Neuronal stem cell (in vitro differentiated cells): ENCODE measurements around the gene SH3RF2.

ENCODE experiments used
- DNase-seq: peaks from one replicate; pipeline ENCODE4 v3.0.0-alpha.2; 2013; ENCODE audit warnings: low spot score
- H2AFZ ChIP-seq: one replicate; pipeline ENCODE4 v1.6.1; 2013; ENCODE audit warnings: mild to moderate bottlenecking, low read length, inconsistent platforms
- H2AK5ac ChIP-seq: 2 replicates; pipeline ENCODE4 v1.6.1; 2013; ENCODE audit warnings: low read depth, mild to moderate bottlenecking, inconsistent platforms, low read length, moderate library complexity, mixed read lengths
- H2BK120ac ChIP-seq: 2 replicates; pipeline ENCODE4 v1.6.1; 2013; ENCODE audit warnings: low read depth, mild to moderate bottlenecking, inconsistent platforms, low read length, moderate library complexity, mixed read lengths
- H2BK12ac ChIP-seq: one replicate; pipeline ENCODE4 v1.6.1; 2013; ENCODE audit warnings: low read length, inconsistent platforms
- H2BK15ac ChIP-seq: 2 replicates; pipeline ENCODE4 v1.6.1; 2013; ENCODE audit warnings: mild to moderate bottlenecking, low read length, inconsistent platforms, mixed read lengths
- H2BK5ac ChIP-seq: one replicate; pipeline ENCODE4 v1.6.1; 2013; ENCODE audit warnings: inconsistent platforms, mild to moderate bottlenecking, low read length, moderate library complexity
- H3K14ac ChIP-seq: one replicate; pipeline ENCODE4 v1.6.1; 2013; ENCODE audit warnings: low read length, inconsistent platforms
- H3K18ac ChIP-seq: 2 replicates; pipeline ENCODE4 v1.6.1; 2013; ENCODE audit warnings: low read length, inconsistent platforms
- H3K23ac ChIP-seq: 2 replicates; pipeline ENCODE4 v1.6.1; 2013; ENCODE audit warnings: low read depth, mild to moderate bottlenecking, mixed read lengths, low read length, inconsistent platforms; ENCODE audit not compliant: poor library complexity
- H3K27ac ChIP-seq: replicated peaks from 3 replicates; pipeline ENCODE4 v1.5.1; 2013; ENCODE audit warnings: low read length, inconsistent platforms
- H3K27me3 ChIP-seq, 3 experiments: 2 replicates each; pipeline ENCODE4 v1.6.1; 2013; ENCODE audit warnings: low read length in 3 of 3, mild to moderate bottlenecking in 2 of 3, inconsistent platforms in 1 of 3, low read depth in 1 of 3, mixed read lengths in 1 of 3, moderate library complexity in 1 of 3; ENCODE audit not compliant: control insufficient read depth in 3 of 3, insufficient read depth in 3 of 3
- H3K36me3 ChIP-seq, 2 donors: replicated peaks in 1 of 2; 2 replicates each; pipeline ENCODE4 v1.6.1; 2013; ENCODE audit warnings: low read length in 2 of 2; ENCODE audit not compliant: control insufficient read depth in 2 of 2, insufficient read depth in 2 of 2
- H3K4ac ChIP-seq: 2 replicates; pipeline ENCODE4 v1.6.1; 2013; ENCODE audit warnings: inconsistent platforms, mild to moderate bottlenecking, low read length, moderate library complexity
- H3K4me1 ChIP-seq, 2 donors: 1 replicate in 1 of 2; 2 replicates in 1 of 2; pipeline ENCODE4 v1.6.1; 2013; ENCODE audit warnings: low read length in 2 of 2, low read depth in 1 of 2; ENCODE audit not compliant: control insufficient read depth in 2 of 2, insufficient read depth in 1 of 2
- H3K4me2 ChIP-seq: one replicate; pipeline ENCODE4 v1.6.1; 2013; ENCODE audit warnings: mild to moderate bottlenecking, low read length, inconsistent platforms; ENCODE audit not compliant: insufficient read depth, poor library complexity, severe bottlenecking
- H3K4me3 ChIP-seq, 2 donors: 2 replicates each; pipeline ENCODE4 v1.5.1; 2013; ENCODE audit warnings: low read length in 2 of 2, mild to moderate bottlenecking in 2 of 2, inconsistent platforms in 1 of 2, moderate library complexity in 1 of 2
- H3K79me1 ChIP-seq: one replicate; pipeline ENCODE4 v1.6.1; 2013; ENCODE audit warnings: low read depth, mild to moderate bottlenecking, inconsistent platforms, low read length, moderate library complexity
- H3K9ac ChIP-seq: one replicate; pipeline ENCODE4 v1.6.1; 2013; ENCODE audit warnings: mild to moderate bottlenecking, low read depth, low read length, inconsistent platforms; ENCODE audit not compliant: poor library complexity
- H3K9me3 ChIP-seq, 2 donors: replicated peaks in 1 of 2; 2 replicates each; pipeline versions ENCODE3 to v1.6.1; 2013; ENCODE audit warnings: low read length in 2 of 2, mild to moderate bottlenecking in 2 of 2, inconsistent platforms in 1 of 2, low read depth in 1 of 2, mixed read lengths in 1 of 2, moderate library complexity in 1 of 2; ENCODE audit not compliant: control insufficient read depth in 2 of 2, insufficient read depth in 1 of 2
- H4K8ac ChIP-seq: one replicate; pipeline ENCODE4 v1.6.1; 2013; ENCODE audit warnings: low read depth, mild to moderate bottlenecking, inconsistent platforms, low read length, moderate library complexity
- H4K91ac ChIP-seq: one replicate; pipeline ENCODE4 v1.6.1; 2013; ENCODE audit warnings: low read length, low read depth, mild to moderate bottlenecking, inconsistent platforms; ENCODE audit not compliant: poor library complexity
- WGBS, 2 donors: extraction: QIAGEN DNeasy Blood & Tissue Kit; methylation state at CpG; one replicate each; pipeline ENCODE4 v1.1.7; 2013; ENCODE audit warnings: missing lambda C conversion rate in 2 of 2, mixed read lengths in 1 of 2; ENCODE audit not compliant: insufficient read length in 2 of 2, insufficient replicate concordance in 1 of 2; ENCODE audit errors: extremely low coverage in 2 of 2; 5-methylcytosine and 5-hydroxymethylcytosine counted together

SH3RF2 gene

DNA sequence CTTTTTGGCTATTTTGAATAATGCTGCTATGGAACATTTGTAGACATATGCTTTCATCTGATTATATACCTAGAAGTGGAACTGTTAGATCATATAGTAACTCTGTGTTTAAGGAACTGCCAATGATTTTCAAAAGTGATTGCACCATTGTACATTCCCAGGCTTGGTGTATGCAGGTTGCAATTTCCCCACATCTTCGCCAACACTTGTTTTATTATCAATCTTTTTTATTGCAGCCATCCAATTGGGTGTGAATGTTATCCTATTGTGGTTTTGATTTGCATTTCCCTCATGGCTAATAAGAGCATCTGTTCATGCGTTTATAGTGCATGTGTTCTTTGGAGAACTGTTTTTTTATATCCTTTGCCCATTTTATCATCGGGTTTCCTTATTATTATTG, 87.7 kb downstream of the SH3RF2 start:
- no peak overlapping the region for H3K23ac ChIP-seq
- no peak overlapping the region for H3K14ac ChIP-seq
- no peaks in the 10 kb centered on the region for H3K79me1 ChIP-seq
- H3K36me3 ChIP-seq, result no peaks in the 10 kb centered on the region
- no peak overlapping the region for H2BK120ac ChIP-seq
- no peak for DNase-seq
- H2AK5ac ChIP-seq, result no peak overlapping the region
- H3K18ac ChIP-seq, result no peak overlapping the region
- no peak overlapping the region for H3K4me2 ChIP-seq
- H4K8ac ChIP-seq, result no peak overlapping the region
- no peak overlapping the region for H4K91ac ChIP-seq
- WGBS, 2 donors, result no CpG with 5 or more reads among the region's 3 CpGs
- no peak overlapping the region for H2BK5ac ChIP-seq
- H3K4me3 ChIP-seq, result no peak overlapping the region
- peaks cover 0 to 7% of the 10 kb centered on the region in 2 donors for H3K4me1 ChIP-seq
- no peaks in the 10 kb centered on the region for H3K27me3 ChIP-seq
- no peak overlapping the region for H2BK15ac ChIP-seq
- H3K27ac ChIP-seq, result no peak overlapping the region
- no peak overlapping the region for H2BK12ac ChIP-seq
- no peaks in the 10 kb centered on the region for H3K9me3 ChIP-seq
- no peak overlapping the region for H3K4ac ChIP-seq
- H2AFZ ChIP-seq, result no peak overlapping the region
- no peak overlapping the region for H3K9ac ChIP-seq

DNA sequence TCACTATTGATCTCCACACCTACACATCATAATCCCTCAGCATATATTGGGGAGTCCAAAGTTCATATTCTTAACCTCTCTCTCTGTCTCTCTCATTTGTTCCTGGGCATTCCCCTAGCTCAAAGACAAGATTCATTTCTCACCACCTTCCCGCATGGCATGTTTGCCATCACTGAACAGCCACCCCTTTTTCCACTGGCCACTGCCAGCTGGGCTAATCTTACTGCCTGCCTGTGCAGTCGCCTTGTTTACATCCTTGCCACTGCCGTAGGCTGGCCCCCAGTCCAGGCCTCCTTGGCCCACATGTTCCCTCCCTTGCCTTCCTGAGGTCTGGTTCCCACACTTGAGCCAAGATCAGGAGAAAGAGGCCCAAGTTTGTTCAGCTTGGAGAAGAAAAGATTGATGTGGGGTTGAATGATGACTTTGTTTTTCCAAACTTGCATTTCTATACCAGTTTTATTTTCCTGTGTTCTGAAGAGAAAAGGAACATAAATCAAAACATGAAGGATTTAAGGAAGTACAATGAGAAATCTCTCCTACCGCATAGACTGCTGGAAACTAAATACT, 88.8 kb downstream of the SH3RF2 start:
- H3K27ac ChIP-seq, result no peak overlapping the region
- H3K4me1 ChIP-seq, result peaks cover 0 to 7% of the 10 kb centered on the region in 2 donors
- no peak overlapping the region for H3K4me2 ChIP-seq
- no peak overlapping the region for H3K14ac ChIP-seq
- no peak overlapping the region for H3K23ac ChIP-seq
- no peak overlapping the region for H4K8ac ChIP-seq
- no peak for DNase-seq
- no peaks in the 10 kb centered on the region for H3K27me3 ChIP-seq
- H2BK15ac ChIP-seq, result no peak overlapping the region
- no peak overlapping the region for H3K4ac ChIP-seq
- no peak overlapping the region for H2BK120ac ChIP-seq
- H3K79me1 ChIP-seq, result no peaks in the 10 kb centered on the region
- no peak overlapping the region for H2BK5ac ChIP-seq
- H2AK5ac ChIP-seq, result no peak overlapping the region
- no peaks in the 10 kb centered on the region for H3K36me3 ChIP-seq
- H4K91ac ChIP-seq, result no peak overlapping the region
- H3K9ac ChIP-seq, result peak overlapping the region; percentile 7
- H2BK12ac ChIP-seq, result no peak overlapping the region
- WGBS, 2 donors, result no CpG with 5 or more reads among the region's 4 CpGs
- peak overlapping the region; percentile 31 for H3K18ac ChIP-seq
- no peaks in the 10 kb centered on the region for H3K9me3 ChIP-seq
- no peak overlapping the region for H3K4me3 ChIP-seq
- no peak overlapping the region for H2AFZ ChIP-seq

DNA sequence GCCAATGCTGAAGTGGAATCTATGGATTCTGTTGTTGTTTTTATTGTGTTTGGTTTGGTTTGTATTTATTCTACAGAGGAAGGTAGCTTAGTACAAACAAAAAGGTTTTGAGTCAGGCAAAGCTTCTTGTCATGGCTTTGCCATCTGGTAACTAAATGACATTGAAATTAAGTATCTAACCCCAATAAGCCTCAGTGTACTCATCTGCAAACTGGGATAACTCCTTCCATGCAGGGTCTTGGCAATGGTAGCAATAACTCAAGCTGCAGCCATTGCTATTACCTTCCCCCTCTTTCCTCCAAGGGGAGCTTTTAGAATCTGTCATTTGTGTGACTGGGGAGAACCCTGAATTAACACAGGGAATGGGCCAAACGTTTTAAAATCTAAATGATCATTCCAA, 89.3 kb downstream of the SH3RF2 start:
- Histone ChIP-seq H3K23ac (no peak overlapping the region), H3K27ac (no peak overlapping the region), H2BK12ac (no peak overlapping the region), H3K27me3 (no peaks in the 10 kb centered on the region), H3K4ac (no peak overlapping the region), H4K91ac (no peak overlapping the region), H2BK5ac (no peak overlapping the region), H2AFZ (no peak overlapping the region), H2AK5ac (no peak overlapping the region), H4K8ac (no peak overlapping the region), H3K18ac (no peak overlapping the region), H3K79me1 (no peaks in the 10 kb centered on the region), H3K14ac (no peak overlapping the region), H3K36me3 (no peaks in the 10 kb centered on the region), H2BK120ac (no peak overlapping the region), H3K4me1 (peaks cover 0 to 7% of the 10 kb centered on the region in 2 donors), H3K4me3 (no peak overlapping the region), H3K9me3 (no peaks in the 10 kb centered on the region), H3K4me2 (no peak overlapping the region), H2BK15ac (no peak overlapping the region), H3K9ac (no peak overlapping the region)
- WGBS, 2 donors, result no CpG with 5 or more reads among the region's 1 CpG
- no peak for DNase-seq

DNA sequence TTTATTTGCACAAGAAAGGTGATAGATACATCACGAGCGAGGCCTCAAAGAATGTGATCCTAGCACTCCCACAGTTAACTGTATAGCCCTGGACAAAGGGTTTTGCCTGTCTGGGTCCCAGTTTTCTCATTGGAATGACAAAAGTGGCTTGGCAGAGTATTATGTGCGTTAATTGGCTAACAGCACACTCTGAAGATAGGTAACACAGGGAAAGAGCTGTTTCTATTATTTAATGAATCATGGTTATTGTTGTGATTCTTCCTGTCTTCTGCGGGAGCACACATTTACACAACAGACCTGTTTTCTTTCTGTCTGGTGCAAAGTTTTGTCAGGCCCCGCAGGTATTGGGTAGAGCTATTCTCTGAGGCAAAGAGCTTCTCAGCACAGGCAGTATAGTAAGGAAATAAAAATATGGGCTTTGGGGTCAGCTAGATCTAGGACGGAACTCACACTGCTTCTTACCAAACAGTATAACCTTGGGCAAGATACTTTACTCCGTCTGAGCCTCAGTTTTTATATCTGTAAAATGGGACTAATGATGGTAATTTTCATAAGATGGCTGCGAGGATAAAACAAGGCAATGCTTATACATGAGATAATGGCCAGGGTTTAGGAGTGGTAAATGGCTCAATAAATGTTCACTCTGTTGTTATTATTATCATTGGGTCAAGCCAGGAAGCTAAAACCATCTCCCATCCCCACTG, 90.1 kb downstream of the SH3RF2 start:
- no peak overlapping the region for H3K4ac ChIP-seq
- H3K27me3 ChIP-seq, result no peaks in the 10 kb centered on the region
- H2BK15ac ChIP-seq, result no peak overlapping the region
- no peak overlapping the region for H3K4me2 ChIP-seq
- H2AFZ ChIP-seq, result no peak overlapping the region
- peaks cover 0 to 7% of the 10 kb centered on the region in 2 donors for H3K4me1 ChIP-seq
- no peaks in the 10 kb centered on the region for H3K9me3 ChIP-seq
- H2BK5ac ChIP-seq, result no peak overlapping the region
- H4K8ac ChIP-seq, result no peak overlapping the region
- no peak overlapping the region for H3K4me3 ChIP-seq
- H3K18ac ChIP-seq, result no peak overlapping the region
- H2BK120ac ChIP-seq, result no peak overlapping the region
- H3K79me1 ChIP-seq, result no peaks in the 10 kb centered on the region
- H3K14ac ChIP-seq, result no peak overlapping the region
- no peak overlapping the region for H2AK5ac ChIP-seq
- WGBS, 2 donors, result no CpG with 5 or more reads among the region's 8 CpGs
- H4K91ac ChIP-seq, result no peak overlapping the region
- peak; percentile 14 for DNase-seq
- H3K36me3 ChIP-seq, result no peaks in the 10 kb centered on the region
- H2BK12ac ChIP-seq, result no peak overlapping the region
- H3K9ac ChIP-seq, result no peak overlapping the region
- H3K23ac ChIP-seq, result no peak overlapping the region
- no peak overlapping the region for H3K27ac ChIP-seq
